Endothelial cell of umbilical vein (primary cell): ENCODE measurements around the gene MAP2K7. TPM values are rescaled to one million over a fixed set of nuclear protein-coding genes. Genes with fewer than 3 reads are reported as not detected.

Source experiments
- BruUV-seq: library from RNA; stranded (reverse); fragments of 400-500 nt; replicated peaks from 2 replicates; lab custom pipeline; 2021; lab: Mats Ljungman, UMichigan
- CTCF ChIA-PET: fragments of 300-600, 350-600 bp; sonication (Branson Sonifier 250); formaldehyde crosslinking; loops from one replicate; lab custom pipeline; 2021; ENCODE audit warnings: antibody characterized with exemption, inconsistent platforms; lab: Charles Lee
- POLR2A ChIA-PET: fragments of 300-600, 350-600 bp; sonication (Branson Sonifier 250); formaldehyde crosslinking; loops from one replicate; lab custom pipeline; 2021; ENCODE audit warnings: antibody characterized with exemption, inconsistent platforms; lab: Charles Lee
- DNase-seq: peaks from one replicate; pipeline ENCODE4 v3.0.0-alpha.2; 2011; ENCODE audit warnings: low read depth, low spot score
- FAIRE-seq: peaks from 2 replicates; lab custom pipeline; 2011; peaks lifted over from hg19 to GRCh38; lab: Jason Lieb, UNC
- H2AFZ ChIP-seq: 2 replicates; pipeline ENCODE4 v1.6.0; 2012; ENCODE audit warnings: low read depth, low read length, control low read depth, inconsistent platforms
- H3K27ac ChIP-seq: 2 replicates; pipeline ENCODE4 v1.5.1; 2011; ENCODE audit warnings: low read depth, mild to moderate bottlenecking, control low read depth, low read length, moderate library complexity; ENCODE audit not compliant: insufficient read depth
- H3K27me3 ChIP-seq, 2 experiments: 2 replicates each; pipeline versions ENCODE4 v1.6.0 to v1.6.1; 2011; ENCODE audit warnings: low read length in 2 of 2, mixed read lengths in 1 of 2; ENCODE audit not compliant: control insufficient read depth in 2 of 2, insufficient read depth in 2 of 2
- H3K36me3 ChIP-seq, 2 experiments: 2 replicates in 1 of 2; 3 replicates in 1 of 2; pipeline ENCODE4 v1.5.1; 2011; ENCODE audit warnings: low read length in 2 of 2, mild to moderate bottlenecking in 1 of 2, moderate library complexity in 1 of 2; ENCODE audit not compliant: control insufficient read depth in 2 of 2, insufficient read depth in 2 of 2; ENCODE audit errors: extremely low read depth in 1 of 2
- H3K4me1 ChIP-seq: 3 replicates; pipeline ENCODE4 v1.5.1; 2011; ENCODE audit warnings: mild to moderate bottlenecking, low read length; ENCODE audit not compliant: control insufficient read depth, insufficient read depth; ENCODE audit errors: extremely low read depth
- H3K4me2 ChIP-seq: 2 replicates; pipeline ENCODE4 v1.6.1; 2011; ENCODE audit warnings: low read length, control low read depth, mixed read lengths; ENCODE audit not compliant: insufficient read depth
- H3K4me3 ChIP-seq, 3 experiments: fragments of 200-600 bp in 1 of 3; sonication (generic), shearing (Covaris generic) in 1 of 3; replicated peaks in 1 of 3; 2 replicates each; pipeline ENCODE4 v1.5.1; 2011 to 2016; ENCODE audit warnings: control low read depth in 3 of 3, low read length in 3 of 3, mild to moderate bottlenecking in 2 of 3, inconsistent platforms in 1 of 3, low read depth in 1 of 3, moderate library complexity in 1 of 3; ENCODE audit not compliant: insufficient read depth in 1 of 3
- H3K79me2 ChIP-seq: 2 replicates; pipeline ENCODE4 v1.6.0; 2012; ENCODE audit warnings: low read length, inconsistent platforms; ENCODE audit not compliant: control insufficient read depth, insufficient read depth
- H3K9ac ChIP-seq: replicated peaks from 2 replicates; pipeline ENCODE3; 2011; ENCODE audit warnings: low read length, control low read depth; ENCODE audit not compliant: insufficient read depth; ENCODE audit errors: extremely low read depth
- H3K9me1 ChIP-seq: replicated peaks from 3 replicates; pipeline ENCODE4 v1.6.0; 2011; ENCODE audit warnings: mild to moderate bottlenecking, low read length; ENCODE audit not compliant: control insufficient read depth, insufficient read depth; ENCODE audit errors: extremely low read depth
- H3K9me3 ChIP-seq: replicated peaks from 2 replicates; pipeline ENCODE4 v1.5.1; 2012; ENCODE audit warnings: low read length, inconsistent platforms; ENCODE audit not compliant: control insufficient read depth, insufficient read depth
- H4K20me1 ChIP-seq: replicated peaks from 2 replicates; pipeline ENCODE3; 2011; ENCODE audit warnings: mild to moderate bottlenecking, low read length; ENCODE audit not compliant: control insufficient read depth, insufficient read depth; ENCODE audit errors: extremely low read depth
- CTCF ChIP-seq, 2 donors: IDR thresholded peaks; 1 replicate in 1 of 2; 2 replicates in 1 of 2; pipeline ENCODE4 v1.5.1; 2011; ENCODE audit warnings: low read length in 2 of 2, mild to moderate bottlenecking in 2 of 2, moderate library complexity in 2 of 2, control low read depth in 1 of 2, inconsistent platforms in 1 of 2, low read depth in 1 of 2; ENCODE audit not compliant: insufficient read depth in 1 of 2; ENCODE audit errors: extremely low read depth in 1 of 2
- GATA2 ChIP-seq: IDR thresholded peaks from 2 replicates; pipeline ENCODE4 v1.7.0; 2011; ENCODE audit warnings: low read depth, mild to moderate bottlenecking, moderate library complexity, mixed read lengths, low read length; ENCODE audit not compliant: insufficient read length, insufficient read depth
- MYC ChIP-seq: IDR thresholded peaks from one replicate; pipeline ENCODE4 v1.6.1; 2011; ENCODE audit warnings: mild to moderate bottlenecking, low read depth, low read length
- POLR2A ChIP-seq: IDR thresholded peaks from 2 replicates; pipeline ENCODE4 v1.6.1; 2012; ENCODE audit warnings: low read depth, mild to moderate bottlenecking, control low read depth, low read length
- dilution Hi-C: fragments of 300-500 bp; cut with MboI; formaldehyde crosslinking; loops from one replicate; pipeline ENCODE4 v1.15.0; 2019; ENCODE audit warnings: low sequenced_read_pairs; ENCODE audit not compliant: extremely low pct_ligation_motif_present
- intact Hi-C: fragments of 100-400 bp; cut with micrococcal nuclease; formaldehyde crosslinking; loops from one replicate; pipeline ENCODE4 v1.10.0; 2022
- polyA plus RNA-seq, 4 experiments: library from polyadenylated mRNA; depleted of rRNA in 3 of 4; stranded (reverse) in 3 of 4; unstranded in 1 of 4; fragments of >200 nt; gene quantifications; 2 replicates each; pipeline versions ENCODE4 v1.2.1 to v1.2.3, GENCODE V29; 2011 to 2012; ENCODE audit warnings: missing spikeins in 1 of 4
- total RNA-seq: library from RNA; stranded (reverse); gene quantifications from 2 replicates; pipeline ENCODE4 v1.2.3, GENCODE V29; 2021

MAP2K7 gene
- total and polyA plus RNA-seq, 2 donors (not counting 3 experiments of a cell fraction or from before 2014, with no cell fraction given), result 13.8 to 36.0 TPM

GRCh38 chr19:7933411-7933810 is 29.7 kb downstream of the MAP2K7 start:
- Histone ChIP-seq H3K4me2 (no peak overlapping the region), H3K79me2 (no peaks in the 10 kb centered on the region), H3K4me3 (no peak overlapping the region), H3K9me3 (no peaks in the 10 kb centered on the region), H2AFZ (no peak overlapping the region), H3K36me3 (peaks cover 10 to 58% of the 10 kb centered on the region in 2 experiments), H3K4me1 (peaks cover 10% of the 10 kb centered on the region), H3K9ac (no peak overlapping the region), H4K20me1 (no peaks in the 10 kb centered on the region), H3K9me1 (no peaks in the 10 kb centered on the region), H3K27ac (no peak overlapping the region), H3K27me3 (no peaks in the 10 kb centered on the region)
- TF ChIP-seq CTCF (IDR thresholded peaks at IDR 0.05; ENCODE audit: extremely low read depth in 1 of 2, insufficient read depth in 1 of 2, low read depth in 1 of 2, low read length in 2 of 2) (peak; percentile 26 to 35), MYC (no peak)
- FAIRE-seq, result no peak
- ChIA-PET POLR2A (no interaction called here), CTCF (no interaction called here)
- intact Hi-C loops (no loop called here), dilution Hi-C loops (no loop called here)
- no peak for DNase-seq
- no TSS peak for BruUV-seq

GRCh38 chr19:7933828-7934725 is 30.4 kb downstream of the MAP2K7 start:
- ChIA-PET CTCF (no interaction called here), POLR2A (no interaction called here)
- H3K79me2 ChIP-seq, result no peaks in the 10 kb centered on the region
- intact Hi-C loops, result no loop called here
- no peak overlapping the region for H3K27ac ChIP-seq
- no peak overlapping the region for H3K9ac ChIP-seq
- dilution Hi-C loops, result no loop called here
- peaks cover 3% of the 10 kb centered on the region for H3K4me1 ChIP-seq
- no peaks in the 10 kb centered on the region for H3K9me1 ChIP-seq
- DNase-seq (no peak), FAIRE-seq (no peak)
- no peaks in the 10 kb centered on the region for H4K20me1 ChIP-seq
- BruUV-seq, result no TSS peak
- peaks cover 10 to 58% of the 10 kb centered on the region in 2 experiments for H3K36me3 ChIP-seq
- H3K27me3 ChIP-seq, result no peaks in the 10 kb centered on the region
- no peak overlapping the region for H2AFZ ChIP-seq
- no peaks in the 10 kb centered on the region for H3K9me3 ChIP-seq
- TF ChIP-seq POLR2A (no peak), GATA2 (no peak), CTCF (IDR thresholded peaks at IDR 0.05; ENCODE audit: extremely low read depth in 1 of 2, insufficient read depth in 1 of 2, low read depth in 1 of 2, low read length in 2 of 2) (no peak)
- no peak overlapping the region for H3K4me2 ChIP-seq
- H3K4me3 ChIP-seq, result no peak overlapping the region
